Measurements from ENCODE around the gene APLP2.

- no peak for TF ChIP-seq ZNF274 (IDR thresholded peaks at IDR 0.05; ENCODE audit: low read depth, low read length)
- no peak for TF ChIP-seq YY1 (IDR thresholded peaks at IDR 0.05; ENCODE audit: insufficient read depth, insufficient read length)
Measured at GRCh38 chr11:130110339-130111108, 40.8 kb downstream of the APLP2 start.
